Endothelial cell of umbilical vein (primary cell): ENCODE data around the gene GRAMD1A. TPM values are rescaled to one million over a fixed set of nuclear protein-coding genes. Genes with fewer than 3 reads are reported as not detected.

Experiments
- BruUV-seq: library from RNA; stranded (reverse); fragments of 400-500 nt; replicated peaks from 2 replicates; lab custom pipeline; 2021; lab: Mats Ljungman, UMichigan
- CTCF ChIA-PET: fragments of 300-600, 350-600 bp; sonication (Branson Sonifier 250); formaldehyde crosslinking; loops from one replicate; lab custom pipeline; 2021; ENCODE audit warnings: antibody characterized with exemption, inconsistent platforms; lab: Charles Lee
- POLR2A ChIA-PET: fragments of 300-600, 350-600 bp; sonication (Branson Sonifier 250); formaldehyde crosslinking; loops from one replicate; lab custom pipeline; 2021; ENCODE audit warnings: antibody characterized with exemption, inconsistent platforms; lab: Charles Lee
- DNase-seq: peaks from one replicate; pipeline ENCODE4 v3.0.0-alpha.2; 2011; ENCODE audit warnings: low read depth, low spot score
- FAIRE-seq: peaks from 2 replicates; lab custom pipeline; 2011; peaks lifted over from hg19 to GRCh38; lab: Jason Lieb, UNC
- H2AFZ ChIP-seq: 2 replicates; pipeline ENCODE4 v1.6.0; 2012; ENCODE audit warnings: low read depth, low read length, control low read depth, inconsistent platforms
- H3K27ac ChIP-seq: 2 replicates; pipeline ENCODE4 v1.5.1; 2011; ENCODE audit warnings: low read depth, mild to moderate bottlenecking, control low read depth, low read length, moderate library complexity; ENCODE audit not compliant: insufficient read depth
- H3K27me3 ChIP-seq, 2 experiments: 2 replicates each; pipeline versions ENCODE4 v1.6.0 to v1.6.1; 2011; ENCODE audit warnings: low read length in 2 of 2, mixed read lengths in 1 of 2; ENCODE audit not compliant: control insufficient read depth in 2 of 2, insufficient read depth in 2 of 2
- H3K36me3 ChIP-seq, 2 experiments: 2 replicates in 1 of 2; 3 replicates in 1 of 2; pipeline ENCODE4 v1.5.1; 2011; ENCODE audit warnings: low read length in 2 of 2, mild to moderate bottlenecking in 1 of 2, moderate library complexity in 1 of 2; ENCODE audit not compliant: control insufficient read depth in 2 of 2, insufficient read depth in 2 of 2; ENCODE audit errors: extremely low read depth in 1 of 2
- H3K4me1 ChIP-seq: 3 replicates; pipeline ENCODE4 v1.5.1; 2011; ENCODE audit warnings: mild to moderate bottlenecking, low read length; ENCODE audit not compliant: control insufficient read depth, insufficient read depth; ENCODE audit errors: extremely low read depth
- H3K4me2 ChIP-seq: 2 replicates; pipeline ENCODE4 v1.6.1; 2011; ENCODE audit warnings: low read length, control low read depth, mixed read lengths; ENCODE audit not compliant: insufficient read depth
- H3K4me3 ChIP-seq, 3 experiments: fragments of 200-600 bp in 1 of 3; sonication (generic), shearing (Covaris generic) in 1 of 3; replicated peaks in 1 of 3; 2 replicates each; pipeline ENCODE4 v1.5.1; 2011 to 2016; ENCODE audit warnings: control low read depth in 3 of 3, low read length in 3 of 3, mild to moderate bottlenecking in 2 of 3, inconsistent platforms in 1 of 3, low read depth in 1 of 3, moderate library complexity in 1 of 3; ENCODE audit not compliant: insufficient read depth in 1 of 3
- H3K79me2 ChIP-seq: 2 replicates; pipeline ENCODE4 v1.6.0; 2012; ENCODE audit warnings: low read length, inconsistent platforms; ENCODE audit not compliant: control insufficient read depth, insufficient read depth
- H3K9ac ChIP-seq: replicated peaks from 2 replicates; pipeline ENCODE3; 2011; ENCODE audit warnings: low read length, control low read depth; ENCODE audit not compliant: insufficient read depth; ENCODE audit errors: extremely low read depth
- H3K9me1 ChIP-seq: replicated peaks from 3 replicates; pipeline ENCODE4 v1.6.0; 2011; ENCODE audit warnings: mild to moderate bottlenecking, low read length; ENCODE audit not compliant: control insufficient read depth, insufficient read depth; ENCODE audit errors: extremely low read depth
- H3K9me3 ChIP-seq: replicated peaks from 2 replicates; pipeline ENCODE4 v1.5.1; 2012; ENCODE audit warnings: low read length, inconsistent platforms; ENCODE audit not compliant: control insufficient read depth, insufficient read depth
- H4K20me1 ChIP-seq: replicated peaks from 2 replicates; pipeline ENCODE3; 2011; ENCODE audit warnings: mild to moderate bottlenecking, low read length; ENCODE audit not compliant: control insufficient read depth, insufficient read depth; ENCODE audit errors: extremely low read depth
- CTCF ChIP-seq, 2 donors: IDR thresholded peaks; 1 replicate in 1 of 2; 2 replicates in 1 of 2; pipeline ENCODE4 v1.5.1; 2011; ENCODE audit warnings: low read length in 2 of 2, mild to moderate bottlenecking in 2 of 2, moderate library complexity in 2 of 2, control low read depth in 1 of 2, inconsistent platforms in 1 of 2, low read depth in 1 of 2; ENCODE audit not compliant: insufficient read depth in 1 of 2; ENCODE audit errors: extremely low read depth in 1 of 2
- EZH2 ChIP-seq: IDR thresholded peaks from 2 replicates; pipeline ENCODE4 v1.6.1; 2012; ENCODE audit warnings: borderline replicate concordance, low read depth, mild to moderate bottlenecking, moderate library complexity, low read length, inconsistent platforms; ENCODE audit not compliant: severe bottlenecking
- FOS ChIP-seq: IDR thresholded peaks from 2 replicates; pipeline ENCODE4 v1.6.1; 2011; ENCODE audit warnings: mild to moderate bottlenecking, low read length, moderate library complexity, borderline replicate concordance; ENCODE audit not compliant: insufficient read depth
- GATA2 ChIP-seq: IDR thresholded peaks from 2 replicates; pipeline ENCODE4 v1.7.0; 2011; ENCODE audit warnings: low read depth, mild to moderate bottlenecking, moderate library complexity, mixed read lengths, low read length; ENCODE audit not compliant: insufficient read length, insufficient read depth
- JUN ChIP-seq: IDR thresholded peaks from 2 replicates; pipeline ENCODE4 v1.6.1; 2011; ENCODE audit warnings: borderline replicate concordance, low read depth; ENCODE audit not compliant: insufficient read length, insufficient read depth
- MAX ChIP-seq: IDR thresholded peaks from 2 replicates; pipeline ENCODE4 v1.6.1; 2011; ENCODE audit not compliant: insufficient read depth, insufficient read length
- MYC ChIP-seq: IDR thresholded peaks from one replicate; pipeline ENCODE4 v1.6.1; 2011; ENCODE audit warnings: mild to moderate bottlenecking, low read depth, low read length
- POLR2A ChIP-seq: IDR thresholded peaks from 2 replicates; pipeline ENCODE4 v1.6.1; 2012; ENCODE audit warnings: low read depth, mild to moderate bottlenecking, control low read depth, low read length
- POLR2AphosphoS5 ChIP-seq: IDR thresholded peaks from 2 replicates; pipeline ENCODE4 v1.6.1; 2012; ENCODE audit warnings: low read depth, mild to moderate bottlenecking, control low read depth, low read length, moderate library complexity; ENCODE audit not compliant: insufficient read depth
- dilution Hi-C: fragments of 300-500 bp; cut with MboI; formaldehyde crosslinking; loops from one replicate; pipeline ENCODE4 v1.15.0; 2019; ENCODE audit warnings: low sequenced_read_pairs; ENCODE audit not compliant: extremely low pct_ligation_motif_present
- intact Hi-C: fragments of 100-400 bp; cut with micrococcal nuclease; formaldehyde crosslinking; loops from one replicate; pipeline ENCODE4 v1.10.0; 2022
- polyA plus RNA-seq, 4 experiments: library from polyadenylated mRNA; depleted of rRNA in 3 of 4; stranded (reverse) in 3 of 4; unstranded in 1 of 4; fragments of >200 nt; gene quantifications; 2 replicates each; pipeline versions ENCODE4 v1.2.1 to v1.2.3, GENCODE V29; 2011 to 2012; ENCODE audit warnings: missing spikeins in 1 of 4
- total RNA-seq: library from RNA; stranded (reverse); gene quantifications from 2 replicates; pipeline ENCODE4 v1.2.3, GENCODE V29; 2021

GRAMD1A gene
- total and polyA plus RNA-seq, 2 donors (not counting 3 experiments of a cell fraction or from before 2014, with no cell fraction given) = 127 to 130 TPM

DNA sequence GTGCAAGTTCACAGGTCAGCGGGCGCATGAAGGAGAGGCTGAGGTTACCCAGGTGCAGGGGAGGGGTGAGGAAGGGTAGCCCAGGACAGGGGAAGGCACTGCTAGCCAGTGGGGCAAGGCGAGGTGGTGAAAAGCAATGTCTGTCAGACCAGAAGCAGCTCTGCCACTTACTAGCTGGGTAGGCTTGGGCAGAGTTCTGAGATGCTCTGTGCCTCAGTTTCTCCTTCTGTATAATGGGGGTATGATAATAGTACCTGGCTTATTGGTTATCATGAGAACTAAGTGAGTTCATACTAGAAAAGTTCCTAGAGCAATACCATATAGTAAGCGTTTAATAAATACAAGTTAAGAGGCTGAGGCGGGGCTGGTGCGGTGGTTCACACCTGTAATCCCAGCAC is 15.8 kb downstream of the GRAMD1A start:
- H3K4me3 ChIP-seq = no peak overlapping the region
- dilution Hi-C loops = no loop called here
- H2AFZ ChIP-seq = no peak overlapping the region
- TF ChIP-seq MYC (no peak), POLR2AphosphoS5 (no peak), CTCF (IDR thresholded peaks at IDR 0.05; ENCODE audit: extremely low read depth in 1 of 2, insufficient read depth in 1 of 2, low read depth in 1 of 2, low read length in 2 of 2) (no peak)
- ChIA-PET CTCF (interaction anchor here (2.1 kb wide), 1 partner anchor 43 kb away, joined by 8 read pairs; no protein-coding TSS in a partner anchor), POLR2A (interaction anchor here (0.7 kb wide), 1 partner anchor 112 kb away, joined by 3 read pairs; no protein-coding TSS in a partner anchor)
- no peaks in the 10 kb centered on the region for H3K27me3 ChIP-seq
- no peak overlapping the region for H3K27ac ChIP-seq
- intact Hi-C loops = no loop called here
- DNase-seq (no peak), FAIRE-seq (no peak)
- H3K4me1 ChIP-seq = no peaks in the 10 kb centered on the region
- no peaks in the 10 kb centered on the region for H3K79me2 ChIP-seq
- no peaks in the 10 kb centered on the region for H3K9me1 ChIP-seq
- no peak overlapping the region for H3K9ac ChIP-seq
- no peaks in the 10 kb centered on the region for H3K9me3 ChIP-seq
- no peaks in the 10 kb centered on the region for H4K20me1 ChIP-seq
- no peak overlapping the region for H3K4me2 ChIP-seq
- peaks cover 13 to 61% of the 10 kb centered on the region in 2 experiments for H3K36me3 ChIP-seq
- BruUV-seq = no TSS peak

DNA sequence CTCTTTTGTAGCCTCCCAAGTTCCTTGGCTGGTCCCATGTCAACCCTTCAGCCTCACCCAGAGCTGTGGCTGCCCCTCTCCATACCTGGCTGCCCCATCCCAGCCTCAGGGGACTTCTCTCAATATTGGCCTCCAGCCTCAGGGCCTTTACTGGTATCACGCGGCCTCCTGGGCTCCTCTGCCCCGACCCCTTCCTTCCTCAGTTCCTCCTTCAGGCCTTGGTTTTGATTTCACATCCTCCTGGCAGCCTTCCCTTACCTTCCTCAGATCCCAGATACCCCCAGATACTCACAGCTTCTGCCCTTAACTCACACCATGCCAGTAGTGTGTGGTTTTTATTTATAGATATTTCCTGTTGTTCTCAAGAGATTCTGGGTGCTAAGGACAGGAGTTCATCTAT is 17.4 kb downstream of the GRAMD1A start:
- H3K4me2 ChIP-seq = no peak overlapping the region
- H3K9ac ChIP-seq = no peak overlapping the region
- no peaks in the 10 kb centered on the region for H3K79me2 ChIP-seq
- intact Hi-C loops = no loop called here
- no peak overlapping the region for H3K4me3 ChIP-seq
- dilution Hi-C loops = no loop called here
- POLR2A ChIA-PET = interaction anchor here (0.7 kb wide), 1 partner anchor 1253 kb away, joined by 3 read pairs; no protein-coding TSS in a partner anchor
- FAIRE-seq = no peak
- no peaks in the 10 kb centered on the region for H3K27me3 ChIP-seq
- no peaks in the 10 kb centered on the region for H3K4me1 ChIP-seq
- CTCF ChIA-PET = interaction anchor here (0.7 to 2.1 kb wide), 2 partner anchors 9 to 45 kb away, joined by 4 to 8 read pairs; no protein-coding TSS in a partner anchor
- DNase-seq = no peak
- no peak overlapping the region for H3K27ac ChIP-seq
- TSS peak; percentile 5 for BruUV-seq
- no peaks in the 10 kb centered on the region for H3K9me1 ChIP-seq
- no peaks in the 10 kb centered on the region for H3K9me3 ChIP-seq
- H3K36me3 ChIP-seq = peaks cover 13 to 61% of the 10 kb centered on the region in 2 experiments
- no peak for TF ChIP-seq FOS
- TF ChIP-seq JUN = no peak
- no peak for TF ChIP-seq GATA2
- no peak for TF ChIP-seq CTCF (IDR thresholded peaks at IDR 0.05; ENCODE audit: extremely low read depth in 1 of 2, insufficient read depth in 1 of 2, low read depth in 1 of 2, low read length in 2 of 2)
- no peak for TF ChIP-seq MAX
- TF ChIP-seq EZH2 = no peak
- no peak for TF ChIP-seq POLR2A
- TF ChIP-seq POLR2AphosphoS5 = no peak
- no peak for TF ChIP-seq MYC
- H2AFZ ChIP-seq = no peak overlapping the region
- H4K20me1 ChIP-seq = no peaks in the 10 kb centered on the region
